ENCODE results near the gene SLC35C1. TPM values are rescaled to one million over a fixed set of nuclear protein-coding genes. Genes with fewer than 3 reads are reported as not detected.

The SLC35C1 gene
- total RNA-seq, 1 donor from 2014 or later, result 24.7 TPM

- no peak for ATAC-seq
- intact Hi-C loops (cut with DNase I), result no loop called here
Measured at GRCh38 chr11:45774786-45775185, 30.2 kb upstream of the SLC35C1 start.

GRCh38 chr11:45777127-45777969, 27.6 kb upstream of the SLC35C1 start:
- intact Hi-C loops (cut with DNase I), result no loop called here
- TF ChIP-seq, protein P1, sequence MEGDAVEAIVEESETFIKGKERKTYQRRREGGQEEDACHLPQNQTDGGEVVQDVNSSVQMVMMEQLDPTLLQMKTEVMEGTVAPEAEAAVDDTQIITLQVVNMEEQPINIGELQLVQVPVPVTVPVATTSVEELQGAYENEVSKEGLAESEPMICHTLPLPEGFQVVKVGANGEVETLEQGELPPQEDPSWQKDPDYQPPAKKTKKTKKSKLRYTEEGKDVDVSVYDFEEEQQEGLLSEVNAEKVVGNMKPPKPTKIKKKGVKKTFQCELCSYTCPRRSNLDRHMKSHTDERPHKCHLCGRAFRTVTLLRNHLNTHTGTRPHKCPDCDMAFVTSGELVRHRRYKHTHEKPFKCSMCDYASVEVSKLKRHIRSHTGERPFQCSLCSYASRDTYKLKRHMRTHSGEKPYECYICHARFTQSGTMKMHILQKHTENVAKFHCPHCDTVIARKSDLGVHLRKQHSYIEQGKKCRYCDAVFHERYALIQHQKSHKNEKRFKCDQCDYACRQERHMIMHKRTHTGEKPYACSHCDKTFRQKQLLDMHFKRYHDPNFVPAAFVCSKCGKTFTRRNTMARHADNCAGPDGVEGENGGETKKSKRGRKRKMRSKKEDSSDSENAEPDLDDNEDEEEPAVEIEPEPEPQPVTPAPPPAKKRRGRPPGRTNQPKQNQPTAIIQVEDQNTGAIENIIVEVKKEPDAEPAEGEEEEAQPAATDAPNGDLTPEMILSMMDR (IDR thresholded peaks at IDR 0.05), result no peak
- Histone ChIP-seq H3K36me3 (no peaks in the 10 kb centered on the region), H3K27ac (no peak overlapping the region), H3K4me1 (no peaks in the 10 kb centered on the region), H3K4me3 (no peak overlapping the region), H3K27me3 (ENCODE audit: low read depth) (no peaks in the 10 kb centered on the region), H3K9me3 (no peaks in the 10 kb centered on the region)
- DNase-seq, result no peak
- no peak for ATAC-seq

More at GRCh38 chr11:45774786-45775185, 30.2 kb upstream of the SLC35C1 start:
- Histone ChIP-seq H3K4me3 (no peak overlapping the region), H3K27ac (no peak overlapping the region), H3K9me3 (no peaks in the 10 kb centered on the region), H3K27me3 (ENCODE audit: low read depth) (no peaks in the 10 kb centered on the region), H3K36me3 (no peaks in the 10 kb centered on the region), H3K4me1 (peaks cover 4% of the 10 kb centered on the region)
- TF ChIP-seq, protein P1 (IDR thresholded peaks at IDR 0.05), result no peak
- DNase-seq, result no peak

DNA sequence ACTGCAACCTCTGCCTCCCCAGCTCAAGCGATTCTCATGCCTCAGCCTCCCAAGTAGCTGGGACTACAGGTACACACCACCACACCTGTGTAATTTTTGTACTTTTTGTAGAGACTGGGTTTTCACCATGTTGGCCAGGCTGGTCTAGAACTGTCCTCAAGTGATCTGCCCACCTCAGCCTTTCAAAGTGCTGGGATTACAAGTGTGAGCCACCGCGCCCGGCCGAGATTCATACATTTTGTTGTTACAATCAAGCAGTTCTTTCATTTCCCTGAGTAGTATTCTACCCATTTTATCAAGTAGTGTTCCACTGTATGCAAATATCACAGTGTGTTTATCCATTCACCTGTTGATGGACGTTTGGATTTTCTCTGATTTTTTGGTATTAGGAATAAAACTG, 26.6 kb upstream of the SLC35C1 start:
- Histone ChIP-seq H3K36me3 (no peaks in the 10 kb centered on the region), H3K9me3 (no peaks in the 10 kb centered on the region), H3K4me3 (no peak overlapping the region), H3K27me3 (ENCODE audit: low read depth) (no peaks in the 10 kb centered on the region), H3K4me1 (no peaks in the 10 kb centered on the region), H3K27ac (no peak overlapping the region)
- intact Hi-C loops (cut with DNase I), result no loop called here
- TF ChIP-seq, protein P1 (IDR thresholded peaks at IDR 0.05), result no peak
- ATAC-seq, result no peak
- DNase-seq, result no peak

- TF ChIP-seq, protein P1 (IDR thresholded peaks at IDR 0.05), result no peak
- Histone ChIP-seq H3K36me3 (no peaks in the 10 kb centered on the region), H3K27ac (no peak overlapping the region), H3K4me1 (no peaks in the 10 kb centered on the region), H3K9me3 (no peaks in the 10 kb centered on the region), H3K4me3 (no peak overlapping the region), H3K27me3 (ENCODE audit: low read depth) (no peaks in the 10 kb centered on the region)
- intact Hi-C loops (cut with DNase I), result no loop called here
- ATAC-seq (no peak), DNase-seq (no peak)
Measured at GRCh38 chr11:45779602-45780001, 25.3 kb upstream of the SLC35C1 start.

DNA sequence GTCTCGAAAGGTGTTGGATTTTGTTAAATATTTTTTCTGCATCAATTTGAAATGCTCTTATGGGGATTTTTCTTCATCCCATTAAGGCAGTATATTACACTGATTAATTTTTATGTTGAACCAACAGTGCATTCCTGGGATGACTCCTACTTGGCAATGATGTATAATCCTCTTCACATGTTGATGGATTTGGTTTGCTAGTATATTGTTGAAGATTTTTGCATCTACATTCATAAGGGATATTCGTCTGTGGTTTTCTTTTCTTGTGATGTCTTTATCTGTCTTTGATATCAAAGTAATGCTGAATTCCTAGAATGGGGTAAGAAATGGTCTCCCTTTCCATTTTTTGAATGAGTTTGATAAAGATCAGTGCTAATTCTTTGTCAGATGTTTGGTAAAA, 18.7 kb upstream of the SLC35C1 start:
- intact Hi-C loops (cut with DNase I), result no loop called here
- ATAC-seq (no peak), DNase-seq (no peak)
- no peaks in the 10 kb centered on the region for H3K9me3 ChIP-seq
- H3K27me3 ChIP-seq (ENCODE audit: low read depth), result no peaks in the 10 kb centered on the region
- TF ChIP-seq, protein P1 (IDR thresholded peaks at IDR 0.05), result no peak
- no peaks in the 10 kb centered on the region for H3K36me3 ChIP-seq
- H3K4me1 ChIP-seq, result no peaks in the 10 kb centered on the region
- H3K4me3 ChIP-seq, result no peak overlapping the region
- no peak overlapping the region for H3K27ac ChIP-seq

Data from lower lobe of right lung (tissue), 2 donors.